Hematopoietic multipotent progenitor cell treated with erythropoietin and hydrocortisone succinate and interleukin-3 and kit ligand, for 4 days (in vitro differentiated cells): ENCODE data around the gene LRR1.
A peak's percentile ranks its signal among the peaks of the same experiment; 100 is the strongest.

Experiments used
- DNase-seq: peaks from one replicate; pipeline ENCODE4 v3.0.0-alpha.2; 2015

The LRR1 gene, protein sequence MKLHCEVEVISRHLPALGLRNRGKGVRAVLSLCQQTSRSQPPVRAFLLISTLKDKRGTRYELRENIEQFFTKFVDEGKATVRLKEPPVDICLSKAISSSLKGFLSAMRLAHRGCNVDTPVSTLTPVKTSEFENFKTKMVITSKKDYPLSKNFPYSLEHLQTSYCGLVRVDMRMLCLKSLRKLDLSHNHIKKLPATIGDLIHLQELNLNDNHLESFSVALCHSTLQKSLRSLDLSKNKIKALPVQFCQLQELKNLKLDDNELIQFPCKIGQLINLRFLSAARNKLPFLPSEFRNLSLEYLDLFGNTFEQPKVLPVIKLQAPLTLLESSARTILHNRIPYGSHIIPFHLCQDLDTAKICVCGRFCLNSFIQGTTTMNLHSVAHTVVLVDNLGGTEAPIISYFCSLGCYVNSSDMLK

GRCh38 chr14:49598485-49599300 lies at the start of gene LRR1:
Gene LRR1, plus strand, starts transcription at chr14:49598940. Its CDS starts 81 bp downstream, at chr14:49599021.
- DNase-seq, result peak; percentile 93

DNA sequence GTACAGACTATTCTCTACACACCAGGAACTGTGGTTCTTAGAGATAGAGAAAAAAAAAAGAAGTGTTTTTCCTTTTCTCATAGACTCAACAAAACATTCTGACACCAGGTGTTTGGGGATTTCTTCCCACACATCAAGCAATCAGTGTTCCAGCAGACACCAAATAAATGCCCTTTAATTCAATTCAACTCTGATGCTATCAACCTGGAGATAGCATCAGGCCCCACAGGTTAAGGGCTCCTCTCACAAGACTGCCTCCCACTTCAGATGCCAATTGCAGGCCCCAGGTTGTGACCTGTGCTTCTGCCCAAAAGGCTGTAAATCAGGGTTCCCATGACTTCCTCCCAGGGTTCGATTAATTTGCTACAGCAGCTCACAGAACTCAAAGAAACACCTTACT lies 49.3 kb upstream of the LRR1 start:
- DNase-seq, result no peak

DNA sequence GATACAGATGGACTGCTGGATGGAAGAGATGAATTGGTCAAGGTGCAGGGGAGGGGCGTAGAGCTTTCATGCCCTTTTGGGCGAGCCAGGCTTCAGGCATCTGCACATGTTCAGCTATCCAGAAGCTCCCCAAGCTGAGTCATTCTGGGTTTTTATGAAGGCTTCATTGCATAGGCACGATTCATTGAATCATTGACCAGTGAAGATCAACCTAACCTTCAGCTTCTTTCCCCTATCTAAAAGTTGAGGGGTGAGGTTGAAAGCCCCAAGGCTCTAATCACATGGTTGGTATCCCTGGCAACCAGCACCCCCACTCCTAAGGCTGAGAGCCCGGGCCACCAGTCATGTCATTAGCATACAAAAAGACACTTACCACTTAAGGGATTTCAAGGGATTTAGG lies 48.9 kb upstream of the LRR1 start:
- no peak for DNase-seq

DNA sequence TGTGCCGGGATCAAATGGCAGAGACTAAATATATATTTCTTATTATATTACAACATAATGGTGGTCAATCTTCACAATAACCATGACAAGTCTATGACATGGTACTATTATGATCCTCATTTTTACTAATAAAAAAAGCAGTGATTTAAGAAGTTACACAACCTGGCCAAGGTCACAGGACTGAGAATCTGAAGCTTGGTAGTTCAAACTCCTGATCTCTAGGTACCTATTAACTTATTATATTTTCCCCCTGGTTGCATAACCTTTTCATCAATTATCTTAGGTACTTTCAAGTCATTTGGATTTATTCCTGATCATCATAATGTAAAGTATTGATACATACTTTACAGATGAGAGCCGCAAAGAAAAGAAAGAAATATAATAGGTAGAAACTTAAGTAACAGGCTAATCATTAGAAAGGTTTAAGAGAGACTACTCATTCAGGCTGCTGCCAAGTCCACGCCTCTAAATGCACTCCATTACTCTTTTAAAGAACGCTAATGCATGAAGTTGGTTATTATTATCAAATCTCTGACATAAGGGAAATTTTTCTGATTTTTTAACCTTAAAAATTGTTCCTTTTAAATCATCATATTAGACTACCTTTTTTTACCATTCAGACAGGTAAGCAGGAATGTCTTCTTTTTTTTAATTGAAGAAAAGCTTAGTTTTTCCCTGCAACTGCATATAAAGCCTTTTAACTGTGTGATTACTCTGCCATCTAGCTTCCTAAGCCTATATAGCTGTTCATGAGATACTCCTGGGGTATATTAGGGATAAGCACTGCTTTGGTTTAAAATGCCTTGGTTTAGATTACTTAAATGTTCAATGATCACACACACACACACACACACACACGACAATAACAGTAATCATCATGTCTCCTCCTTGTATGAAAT lies 48.2 kb upstream of the LRR1 start:
- peak; percentile 51 for DNase-seq

DNA sequence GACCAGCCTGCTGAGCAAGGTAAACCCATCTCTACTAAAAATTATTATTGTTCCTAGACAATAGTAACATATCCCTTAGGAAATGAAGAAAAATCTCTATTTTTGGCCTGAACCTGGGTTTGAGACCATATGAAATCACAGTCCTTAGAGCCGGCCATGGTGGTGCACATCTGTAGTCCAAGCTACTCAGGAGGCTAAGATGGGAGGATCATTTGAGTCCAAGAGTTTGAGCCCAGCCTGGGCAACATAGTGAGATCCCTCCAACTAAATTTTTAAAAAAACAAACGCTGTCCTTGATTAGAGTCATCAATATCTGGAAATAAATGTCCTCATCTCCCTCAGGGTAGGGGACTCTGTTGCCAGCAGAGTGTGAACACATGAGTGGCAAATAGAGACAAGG lies 47.2 kb upstream of the LRR1 start:
- DNase-seq, result no peak

- DNase-seq, result no peak
These were observed 45.6 kb upstream of the LRR1 start for GRCh38 chr14:49553106-49553505.

- no peak for DNase-seq
These were observed 44.8 kb upstream of the LRR1 start for GRCh38 chr14:49553892-49554291.

GRCh38 chr14:49559979-49560768 lies 38.6 kb upstream of the LRR1 start:
- no peak for DNase-seq

DNA sequence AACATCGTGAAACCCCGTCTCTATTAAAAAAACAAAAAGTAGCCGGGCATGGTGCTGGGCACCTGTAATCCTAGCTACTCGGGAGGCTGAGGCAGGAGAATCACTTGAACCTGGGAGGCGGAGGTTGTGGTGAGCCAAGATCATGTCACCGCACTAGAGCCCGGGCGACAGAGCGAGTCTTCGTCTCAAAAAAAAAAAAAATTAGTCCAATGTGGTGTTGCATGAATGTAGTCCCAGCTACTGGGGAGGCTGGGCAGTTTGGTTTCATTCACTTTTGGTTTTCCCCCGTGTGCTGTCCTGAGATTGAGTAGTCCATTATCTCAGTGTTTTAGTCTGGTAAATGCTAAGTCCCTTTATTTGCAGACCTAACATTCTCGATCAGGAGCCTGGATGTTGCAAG lies 32.0 kb upstream of the LRR1 start:
- DNase-seq, result no peak

DNA sequence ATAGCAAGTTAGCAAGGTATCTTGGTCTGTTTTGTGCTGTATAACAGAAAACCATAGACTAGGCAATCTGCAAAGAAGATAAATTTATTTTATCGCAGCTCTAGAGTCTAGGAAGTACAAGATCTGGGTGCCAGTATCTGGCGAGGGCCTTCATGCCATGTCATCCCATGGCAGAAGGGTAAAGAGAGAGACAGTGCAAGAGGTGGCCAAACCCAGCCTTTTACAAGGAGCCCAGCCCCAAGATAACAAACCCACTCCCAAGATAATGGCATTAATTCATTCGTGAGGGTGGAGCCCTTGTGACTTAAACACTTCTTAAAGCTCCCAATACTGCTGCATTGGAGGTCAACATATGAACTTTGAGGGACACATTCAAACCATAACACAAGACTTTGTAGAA lies 29.5 kb upstream of the LRR1 start:
- peak; percentile 41 for DNase-seq

DNA sequence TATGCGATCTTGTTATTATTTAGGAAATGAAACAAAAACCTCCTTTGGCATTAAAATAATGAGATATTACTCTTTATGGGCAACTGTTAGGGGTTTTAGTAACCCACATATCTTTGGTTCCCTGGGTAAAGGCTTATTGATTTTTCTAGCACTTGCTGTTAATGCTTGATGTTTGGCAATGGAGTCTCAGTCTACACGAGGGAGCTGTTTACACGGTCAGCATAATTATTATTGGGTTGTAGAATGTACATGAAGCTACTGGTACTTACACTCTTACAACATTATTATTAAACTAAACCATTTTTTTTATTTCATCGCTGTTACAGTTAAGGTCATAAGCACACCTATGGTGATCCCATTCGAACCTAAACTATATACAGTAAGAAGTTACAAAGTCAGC lies 24.7 kb upstream of the LRR1 start:
- DNase-seq, result no peak

DNA sequence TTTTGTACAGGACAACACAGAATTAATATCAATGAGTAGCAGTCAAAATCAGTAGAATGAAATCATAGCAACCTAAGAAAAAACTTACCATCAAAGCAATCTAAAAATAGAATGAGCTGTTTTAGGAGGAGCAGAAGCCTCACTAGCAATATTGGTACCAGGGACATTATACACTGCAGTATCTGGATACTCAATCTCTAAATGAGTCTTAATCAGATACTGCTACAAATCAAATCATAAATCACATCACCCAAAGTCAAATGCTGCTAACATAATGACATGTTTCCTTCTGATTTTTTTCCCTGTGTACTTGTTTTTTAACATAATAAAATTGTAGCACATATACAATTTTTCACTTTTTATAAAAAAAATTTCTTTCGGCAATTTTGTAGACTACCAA lies 20.6 kb upstream of the LRR1 start:
- DNase-seq, result no peak

- DNase-seq, result no peak
These were observed 18.9 kb upstream of the LRR1 start for GRCh38 chr14:49579841-49580240.

DNA sequence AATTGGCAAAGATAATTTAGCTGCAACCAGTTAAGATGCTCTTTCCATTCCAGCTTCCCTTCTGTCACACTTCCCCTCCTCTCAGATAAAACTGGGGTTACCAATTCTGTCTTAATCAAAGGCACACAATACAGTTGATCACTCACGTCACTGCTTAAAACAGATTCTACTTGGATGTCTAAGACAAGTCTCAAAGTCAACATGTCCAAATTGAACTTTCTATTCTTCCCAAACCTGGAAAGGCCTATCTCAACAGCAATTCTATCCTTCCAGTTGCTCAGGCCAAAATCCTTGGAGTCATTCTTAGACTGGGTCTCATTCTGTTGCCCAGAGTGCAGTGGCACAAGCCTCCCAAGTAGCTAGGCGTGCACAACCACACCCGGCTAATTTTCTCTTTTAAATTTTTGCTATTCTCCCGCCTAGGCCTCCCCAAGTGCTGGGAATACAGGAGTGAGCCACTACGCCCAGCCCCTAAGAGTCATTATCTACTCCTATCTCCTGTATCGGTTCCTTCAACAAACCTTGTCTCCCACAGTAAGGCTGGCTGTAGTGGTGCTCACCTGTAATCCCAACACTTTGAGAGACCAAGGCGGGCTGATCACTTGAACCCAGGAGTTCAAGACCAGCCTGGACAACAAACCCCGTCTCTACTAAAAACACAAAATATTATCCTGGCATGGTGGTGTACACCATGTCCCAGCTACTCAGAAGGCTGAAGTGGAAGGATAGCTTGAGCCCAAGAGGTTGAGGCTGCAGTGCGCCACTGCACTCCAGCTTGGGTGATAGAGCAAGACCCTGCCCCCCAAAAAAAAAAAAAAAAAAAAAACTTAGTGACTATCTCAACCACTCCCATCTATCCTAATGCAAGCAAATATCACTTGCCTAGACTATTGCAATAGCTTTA lies 17.3 kb upstream of the LRR1 start:
- DNase-seq, result peak; percentile 58

DNA sequence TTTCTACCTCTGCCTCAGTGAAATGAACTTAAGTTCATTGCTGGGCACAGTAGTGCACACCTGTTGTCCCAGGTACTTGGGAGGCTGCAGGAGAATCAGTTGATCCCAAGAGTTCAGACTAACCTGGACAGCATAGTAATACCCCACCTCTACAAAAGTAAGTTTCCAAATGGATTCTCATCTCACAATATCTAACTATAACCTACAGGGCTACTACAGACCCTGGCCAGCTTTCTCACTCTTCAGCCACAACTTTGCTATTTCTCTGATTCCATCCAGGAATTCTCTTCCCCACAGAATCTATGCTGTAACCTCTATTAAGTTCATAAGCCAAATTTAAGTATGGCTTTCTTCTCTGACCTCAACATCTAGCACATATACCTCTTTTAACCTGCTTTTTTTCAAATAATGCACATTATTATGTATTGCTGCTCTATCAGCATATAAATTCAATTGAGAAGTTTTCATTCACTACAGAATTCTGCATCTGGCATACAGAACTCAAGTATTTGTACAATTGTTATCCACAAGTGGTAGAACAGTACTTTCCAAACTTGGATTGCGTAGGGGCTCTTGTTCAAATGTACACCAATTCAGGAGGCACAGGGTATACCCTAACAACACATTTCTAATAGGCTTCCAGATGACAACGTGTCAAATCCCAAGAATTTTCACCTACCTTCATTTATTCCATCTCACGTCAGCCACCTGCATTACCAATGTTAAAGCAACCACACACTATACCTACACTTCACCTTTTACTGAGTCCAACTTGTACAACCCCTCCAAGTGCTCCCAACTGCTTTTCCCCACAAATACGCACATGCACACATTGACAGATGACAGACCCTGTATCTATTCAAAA lies 16.4 kb upstream of the LRR1 start:
- DNase-seq, result no peak

DNA sequence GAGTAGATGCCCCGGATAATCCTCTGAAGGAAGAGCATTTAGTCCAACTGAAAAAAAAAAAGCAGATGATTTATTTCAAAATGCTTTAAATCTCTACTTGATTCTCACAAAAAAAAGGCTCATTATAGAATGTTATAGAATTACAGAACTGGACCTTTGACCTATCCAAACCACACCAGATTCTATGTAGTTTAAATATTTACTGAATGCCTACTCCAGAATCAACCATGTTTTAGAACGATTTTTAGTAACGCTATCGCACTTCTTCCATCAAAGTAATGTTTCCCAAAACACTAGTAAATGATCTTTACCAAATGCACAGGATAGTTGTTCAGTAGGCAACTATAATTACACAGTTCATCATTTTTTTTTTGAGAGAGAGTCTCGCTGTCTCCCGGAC lies 15.1 kb upstream of the LRR1 start:
- DNase-seq, result no peak

- DNase-seq, result no peak
These were observed 14.7 kb upstream of the LRR1 start for GRCh38 chr14:49584058-49584457.

DNA sequence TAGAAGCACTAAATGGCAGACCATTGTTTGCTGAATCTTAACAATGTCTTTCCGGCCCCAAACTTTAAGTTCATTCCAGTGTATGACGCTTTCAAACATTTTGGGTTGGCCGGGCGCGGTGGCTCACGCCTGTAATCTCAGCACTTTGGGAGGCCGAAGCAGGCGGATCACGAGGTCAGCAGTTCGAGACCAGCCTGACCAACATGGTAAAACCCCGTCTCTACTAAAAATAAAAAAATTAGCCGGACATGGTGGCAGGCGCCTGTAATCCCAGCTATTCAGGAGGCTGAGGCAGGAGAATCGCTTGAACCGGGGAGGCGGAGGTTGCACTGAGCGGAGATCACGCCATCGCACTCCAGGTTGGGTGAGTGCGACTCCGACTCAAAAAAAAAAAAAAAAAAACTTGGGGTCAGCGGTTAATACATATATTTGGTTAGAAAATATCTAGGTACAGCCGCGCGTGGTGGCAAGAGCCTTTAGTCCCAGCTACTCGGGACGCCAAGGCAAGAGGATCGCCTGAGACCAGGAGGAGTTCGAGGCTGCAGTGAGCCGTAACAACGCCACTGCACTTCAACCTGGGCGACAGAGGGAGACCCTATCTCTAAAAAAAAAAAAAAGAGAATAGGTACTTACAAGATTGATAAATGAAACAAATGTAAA lies 13.6 kb upstream of the LRR1 start:
- DNase-seq, result peak; percentile 49

GRCh38 chr14:49585803-49586672 lies 12.7 kb upstream of the LRR1 start, which contains the start of gene RPS29:
Gene RPS29, minus strand, starts transcription at chr14:49586380. Its CDS starts 34 bp downstream, at chr14:49586346.
- DNase-seq, result peak; percentile 99
